HK-2 (cell line): ENCODE data around the gene CBLIF.
"Not testable (repeated sequence)": the region's sequence is repeated elsewhere in the genome, so short reads cannot be mapped to it uniquely, and the experiment has no call there.

ENCODE experiments used
- DNase-seq: peaks from one replicate; pipeline ENCODE4 v3.0.0-alpha.2; 2018; ENCODE audit not compliant: unreplicated experiment

CBLIF gene

DNA sequence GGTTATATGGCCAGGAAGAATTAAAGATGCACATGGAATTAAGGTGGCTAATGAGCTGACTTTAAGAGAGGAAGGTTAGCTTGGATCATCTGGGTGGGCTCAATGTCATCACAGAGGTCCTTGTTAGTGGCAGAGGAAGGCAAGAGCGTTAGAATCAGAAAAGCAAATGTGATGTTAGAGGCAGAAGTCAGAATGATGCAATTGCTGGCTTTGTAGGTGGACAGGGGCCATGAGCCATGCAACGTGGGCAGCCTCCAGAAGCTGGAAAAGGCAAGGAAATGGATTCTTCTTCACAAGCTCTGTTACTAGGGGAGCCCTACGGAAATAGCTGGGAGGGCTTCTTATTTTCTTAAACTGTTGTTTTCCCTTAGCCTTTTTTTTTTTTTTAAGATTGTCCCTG is 2.3 kb upstream of the CBLIF start:
- DNase-seq = no peak

DNA sequence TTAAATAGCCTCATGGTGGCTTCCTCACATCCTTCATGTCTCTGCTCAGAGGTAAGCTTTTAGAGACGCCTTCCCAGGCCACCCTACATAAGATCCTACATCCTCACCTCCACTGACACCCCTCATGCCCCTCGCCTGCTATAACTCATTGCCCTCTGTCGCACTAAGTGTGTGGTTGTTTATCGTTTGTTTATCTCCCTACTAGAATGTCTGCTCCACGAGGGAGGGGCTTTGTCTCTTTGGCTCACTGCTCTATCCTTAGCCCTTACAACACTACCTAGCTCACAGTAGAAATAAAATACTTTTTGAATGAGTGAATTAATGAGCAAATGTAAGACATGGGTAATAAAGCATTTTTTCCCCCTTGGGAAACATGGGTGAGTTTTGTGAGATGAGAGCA is 1.3 kb upstream of the CBLIF start:
- no peak for DNase-seq

DNA sequence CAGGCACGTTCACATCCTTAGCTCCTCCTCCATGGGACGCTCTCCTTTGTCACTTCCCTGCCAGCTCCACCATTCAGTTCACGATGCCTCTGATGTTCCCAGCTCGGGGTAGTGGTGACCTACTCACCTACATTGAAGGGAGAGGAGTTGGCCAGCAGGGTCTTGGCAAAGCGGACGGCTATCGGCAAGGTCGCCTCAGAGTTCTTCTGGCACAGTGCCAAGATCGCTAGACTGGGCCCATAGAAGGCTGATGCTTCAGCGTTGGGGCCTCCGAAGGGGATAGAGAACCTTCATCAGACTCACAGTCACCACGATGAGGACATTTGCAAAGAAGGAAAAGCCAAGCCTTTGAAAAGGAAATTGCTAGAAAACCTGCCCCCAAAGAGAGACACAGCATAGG is 3.0 kb downstream of the CBLIF start:
- DNase-seq = no peak

DNA sequence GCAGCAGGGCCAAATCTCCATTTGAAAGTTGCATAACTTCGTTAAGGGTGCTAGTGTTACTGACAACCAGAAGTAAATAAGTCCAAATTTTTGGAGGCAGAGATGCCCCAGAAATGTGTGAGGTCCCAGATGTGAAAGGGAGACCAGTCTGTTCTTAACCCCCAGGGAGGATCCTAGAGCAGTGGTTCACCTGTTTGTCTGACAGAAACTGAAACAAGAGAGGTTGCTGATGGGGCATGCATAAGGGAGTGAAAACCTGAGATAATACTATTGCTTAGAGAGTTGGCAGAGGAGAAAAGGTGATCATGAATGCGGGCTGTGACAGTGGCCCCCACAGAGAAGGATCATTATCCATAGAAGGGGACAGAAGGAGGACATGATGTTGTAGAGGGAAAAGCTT is 3.8 kb downstream of the CBLIF start:
- DNase-seq = no peak

DNA sequence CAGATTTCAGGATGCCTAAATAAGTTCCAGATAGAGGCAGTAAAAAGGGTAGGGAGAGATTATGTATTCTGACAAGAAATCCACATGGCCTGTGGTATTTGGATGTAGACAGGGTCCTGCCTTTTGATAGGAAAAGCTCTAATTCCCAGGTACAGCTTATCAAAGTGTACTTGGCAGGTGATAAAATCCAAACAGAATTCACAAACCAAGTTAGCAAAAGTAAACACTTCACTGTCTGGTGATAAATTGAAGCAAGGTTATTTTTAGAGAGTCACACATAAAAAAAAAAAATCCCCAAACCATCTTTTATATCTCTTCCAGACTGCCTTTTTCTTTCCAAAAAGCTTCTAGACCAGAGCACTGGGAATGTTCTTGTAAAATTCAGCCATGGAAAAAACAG is 5.7 kb downstream of the CBLIF start:
- no peak for DNase-seq

DNA sequence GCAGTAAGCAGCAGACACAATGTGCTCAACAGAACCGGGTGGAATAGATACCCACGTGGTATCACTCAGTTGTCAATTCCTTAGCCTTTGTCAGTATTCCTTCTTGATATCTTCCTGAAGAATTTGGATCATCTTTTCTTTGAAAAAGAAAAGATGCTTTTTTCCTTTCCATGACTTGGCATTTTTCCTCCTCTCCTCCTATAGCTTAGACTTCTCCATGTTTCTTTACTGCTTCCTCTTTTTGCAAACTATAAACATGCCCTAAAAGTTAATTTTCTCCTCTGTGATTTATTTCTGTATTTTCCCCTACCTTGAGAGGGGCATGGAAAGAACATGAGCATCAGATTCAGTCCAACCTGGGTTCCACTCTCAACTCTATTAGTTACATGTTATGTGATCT is 11.7 kb downstream of the CBLIF start:
- no peak for DNase-seq

DNA sequence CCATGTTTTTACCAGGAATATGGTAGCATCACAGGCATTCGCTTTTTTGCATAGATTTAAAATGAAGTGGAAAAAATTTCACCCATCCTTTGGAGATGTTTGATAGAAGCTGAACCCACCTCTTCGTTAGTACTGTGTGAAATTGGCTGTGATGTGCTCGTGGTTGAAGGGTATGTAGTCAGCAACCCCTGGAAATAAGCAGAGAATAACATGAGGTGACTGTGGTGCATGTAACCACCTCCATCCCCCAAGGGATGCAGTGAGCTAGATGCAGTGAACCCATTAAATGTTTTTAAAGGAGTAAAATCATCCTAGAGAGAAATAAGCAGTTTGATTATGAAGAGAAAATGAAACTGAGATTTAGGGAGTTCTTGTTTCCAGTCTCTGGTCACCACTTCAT is 15.9 kb downstream of the CBLIF start:
- no peak for DNase-seq

DNA sequence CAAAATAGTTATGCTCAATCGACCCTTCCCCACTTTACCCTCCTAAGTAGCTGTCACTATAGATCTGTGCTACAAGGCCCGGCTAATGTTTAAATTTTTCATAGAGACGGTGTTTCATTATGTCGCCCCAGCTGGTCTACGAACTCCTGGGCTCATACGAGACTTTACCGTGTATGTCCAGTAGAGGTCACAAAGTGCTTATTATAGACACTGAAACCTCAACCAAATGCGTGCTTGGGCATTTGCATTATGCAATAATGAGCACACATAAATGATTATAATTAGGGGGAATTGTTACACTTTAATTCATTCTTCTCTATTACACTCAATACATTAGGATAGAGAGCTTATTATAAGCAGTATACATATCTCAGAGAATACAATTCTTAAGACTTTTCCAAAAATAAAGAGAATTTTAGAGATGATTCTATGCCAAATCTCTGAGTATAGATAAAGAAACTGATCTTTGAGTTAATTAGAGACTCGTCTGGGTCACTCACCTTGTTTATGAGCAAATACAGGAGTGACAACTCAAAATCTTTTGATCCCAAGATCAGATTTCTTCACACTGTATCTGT is 22.2 kb downstream of the CBLIF start:
- DNase-seq = no peak

DNA sequence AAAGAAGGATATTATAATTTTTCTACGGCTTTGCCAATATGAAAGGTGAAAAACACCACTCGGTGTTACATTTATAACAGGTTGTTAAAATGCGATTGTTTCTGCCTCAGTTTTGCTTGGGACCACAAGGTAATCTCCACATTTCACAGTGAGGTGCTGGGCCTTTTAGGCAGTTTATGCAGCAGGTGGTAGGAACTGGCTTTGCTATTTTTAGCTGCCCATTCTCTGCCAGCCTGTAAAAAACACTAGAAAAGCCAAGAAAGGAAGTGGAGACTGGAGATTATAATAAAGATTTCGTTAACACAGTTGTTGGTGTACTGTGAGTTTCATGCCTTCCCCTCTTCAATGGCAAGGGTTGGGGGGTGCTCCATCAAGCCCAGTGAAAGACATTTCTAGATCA is 26.7 kb downstream of the CBLIF start:
- DNase-seq = no peak

DNA sequence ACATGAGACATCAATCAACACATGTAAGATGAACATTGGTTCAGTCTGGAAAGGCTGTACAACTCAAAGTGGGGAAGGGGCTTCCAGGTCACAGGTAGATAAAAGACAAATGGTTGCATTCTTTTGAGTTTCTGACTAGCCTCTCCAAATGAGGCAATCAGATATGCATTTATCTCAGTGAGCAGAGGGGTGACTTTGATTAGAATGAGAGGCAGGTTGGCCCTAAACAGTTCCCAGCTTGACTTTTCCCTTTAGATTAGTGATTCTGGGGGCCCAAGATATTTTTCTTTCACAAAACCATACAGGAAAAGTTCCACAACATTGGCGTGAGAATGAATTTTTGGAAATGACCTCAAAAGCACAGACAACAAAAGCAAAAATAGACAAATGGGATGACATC is 28.9 kb downstream of the CBLIF start:
- not testable (repeated sequence) for DNase-seq

DNA sequence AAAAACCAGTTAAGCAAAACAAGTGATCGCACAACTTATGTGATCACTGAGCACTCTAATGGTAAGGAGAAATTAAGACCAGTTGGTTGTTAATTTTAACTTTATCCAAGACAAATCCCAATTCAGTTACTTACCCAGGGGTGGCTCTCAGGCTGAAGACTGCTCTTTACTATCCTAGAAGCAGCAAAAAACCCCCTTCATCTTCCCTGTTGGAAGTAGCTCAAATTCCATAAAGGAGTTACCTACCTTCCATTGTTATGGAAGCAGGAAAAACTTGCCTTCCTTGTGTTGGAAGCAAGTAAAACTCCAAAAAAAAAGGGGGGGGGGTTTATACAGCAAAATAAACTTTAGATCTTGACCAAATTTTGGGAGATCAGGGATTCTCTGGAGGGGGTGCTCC is 29.5 kb downstream of the CBLIF start:
- no peak for DNase-seq

DNA sequence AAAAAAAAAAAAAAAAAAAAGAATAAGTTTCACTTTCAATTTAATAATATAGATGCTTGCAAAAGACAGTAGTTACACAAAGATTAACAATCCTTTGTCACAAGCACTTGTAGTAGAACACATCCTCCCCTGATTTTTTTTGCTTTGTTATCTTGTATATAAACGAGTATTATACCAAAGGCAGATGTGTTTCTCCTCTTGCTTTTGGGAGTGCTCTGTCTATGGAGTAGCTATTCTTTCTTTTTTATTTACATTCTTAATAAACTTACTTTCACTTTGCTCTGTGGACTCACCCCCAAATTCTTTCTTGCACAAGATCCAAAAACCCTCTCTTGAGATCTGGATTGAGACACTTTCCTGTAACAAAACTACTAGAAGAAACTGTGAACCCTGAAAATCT is 31.3 kb downstream of the CBLIF start:
- DNase-seq = no peak

DNA sequence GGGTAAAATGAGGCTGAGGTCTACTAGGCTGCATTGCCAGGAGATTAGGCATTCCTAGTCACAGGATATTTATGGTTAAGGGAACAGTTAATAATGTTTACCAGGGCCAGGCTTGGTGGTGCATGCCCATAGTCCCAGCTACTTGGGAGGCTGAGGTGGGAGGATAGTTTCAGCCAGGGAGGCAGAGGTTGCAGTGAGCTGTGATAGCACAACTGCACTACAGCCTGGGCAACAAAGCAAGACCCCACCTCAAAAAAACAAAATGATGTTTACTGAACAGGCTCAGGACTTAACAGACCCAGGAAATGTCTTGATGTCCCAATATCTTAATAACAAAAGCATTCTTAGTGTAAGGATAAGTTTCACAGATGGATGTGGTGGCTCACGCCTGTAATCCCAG is 31.9 kb downstream of the CBLIF start:
- DNase-seq = no peak

DNA sequence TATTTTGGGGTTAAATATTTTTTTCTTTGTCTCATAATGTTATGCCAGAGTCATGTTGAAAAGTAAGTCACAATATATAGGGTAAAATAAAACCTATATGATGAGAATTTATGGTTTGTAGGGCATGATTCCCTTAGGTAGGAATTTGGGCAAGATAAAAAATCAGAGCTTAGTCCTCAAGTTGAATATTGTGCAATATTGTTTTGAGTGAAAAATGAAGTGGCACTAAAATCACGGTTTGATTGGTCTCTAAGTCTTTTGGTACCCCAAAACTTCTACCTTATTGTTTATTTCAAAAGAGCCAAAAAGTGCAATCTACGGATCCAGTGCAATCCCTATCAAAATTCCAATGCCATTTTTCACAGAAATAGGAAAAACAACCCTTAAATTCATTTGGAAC is 33.1 kb downstream of the CBLIF start:
- no peak for DNase-seq

DNA sequence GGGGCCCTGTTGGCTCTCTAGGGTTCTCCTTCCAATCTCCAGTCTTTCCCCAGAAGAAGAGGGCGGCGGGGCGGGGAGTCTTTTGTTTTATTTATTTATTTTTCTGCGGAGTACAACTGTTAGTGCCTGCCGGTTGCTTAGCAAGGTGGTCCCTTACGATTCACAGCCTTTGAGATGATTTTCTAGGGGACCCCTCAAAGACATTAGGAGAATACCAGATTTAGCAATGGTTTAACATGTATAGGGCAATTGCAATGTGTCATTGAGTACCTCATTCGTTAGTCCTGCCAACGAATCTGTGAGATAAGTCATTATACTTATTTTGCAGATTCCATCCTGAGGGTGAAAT is 34.4 kb downstream of the CBLIF start:
- no peak for DNase-seq

DNA sequence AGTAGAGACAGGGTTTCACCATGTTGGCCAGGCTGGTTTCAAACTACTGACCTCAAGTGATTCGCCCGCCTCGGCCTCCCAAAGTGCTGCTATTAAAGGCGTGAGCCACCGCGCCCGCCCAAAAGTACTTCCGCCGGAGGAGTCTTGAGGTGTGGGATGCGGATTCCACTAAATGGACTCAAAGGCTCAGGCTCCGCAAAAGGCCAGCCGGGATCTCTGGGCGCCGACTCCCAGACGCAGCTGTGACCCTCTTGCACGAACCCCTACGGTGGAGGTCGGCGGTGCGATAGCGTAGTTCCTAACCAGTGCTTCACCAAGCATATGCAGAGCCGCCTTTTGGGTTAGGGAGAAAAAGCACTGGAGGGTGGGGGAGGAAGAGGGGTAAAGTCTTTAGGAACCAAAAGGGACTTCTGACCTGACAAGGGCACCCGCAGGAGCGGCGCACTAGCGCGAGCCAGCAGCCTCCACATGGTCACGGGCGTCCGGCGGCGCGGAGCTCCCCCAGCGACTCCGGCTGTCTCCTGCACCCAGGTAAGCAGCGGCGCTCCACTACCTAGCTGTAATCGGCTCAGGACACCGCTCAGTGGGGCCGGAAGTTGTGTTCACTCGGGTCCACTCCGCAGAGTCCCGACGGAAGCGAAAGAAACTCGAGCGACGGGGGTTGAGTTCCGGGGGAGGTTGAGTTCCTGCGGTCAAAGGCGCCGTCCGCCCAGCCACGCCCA is 34.9 kb downstream of the CBLIF start, which contains the start of gene MRPL16:
Gene MRPL16, minus strand, starts transcription at position 590 of the 722 bp plus-strand sequence. Its CDS starts 120 bp downstream, at position 470.
- peak; percentile 87 for DNase-seq

DNA sequence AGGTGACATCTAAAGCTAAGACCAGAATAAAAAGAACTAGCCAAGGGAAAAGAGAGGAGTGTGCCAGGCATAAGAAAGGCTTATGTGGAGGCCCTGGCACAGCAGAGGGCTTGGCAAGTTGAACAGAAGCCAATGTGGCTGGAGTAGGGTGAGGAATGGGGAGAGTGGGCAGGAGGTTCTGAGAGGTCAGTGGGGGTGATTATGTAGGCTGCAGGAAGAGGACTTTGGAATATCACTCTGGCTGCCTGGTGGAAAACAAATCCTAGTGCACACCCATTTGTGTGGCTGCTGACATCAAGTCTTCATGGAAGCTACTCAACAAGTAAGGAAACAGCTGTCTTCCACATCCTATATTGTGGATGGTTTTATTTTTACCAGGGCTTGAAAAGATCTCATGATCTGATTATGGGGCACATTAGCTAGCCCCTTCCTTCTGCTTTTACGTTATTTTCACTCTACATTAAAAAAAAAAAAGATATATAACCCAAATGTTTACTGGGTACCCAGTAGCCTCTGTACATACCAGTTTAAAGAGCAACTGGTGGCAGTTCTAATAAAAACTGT is 38.2 kb downstream of the CBLIF start:
- no peak for DNase-seq

DNA sequence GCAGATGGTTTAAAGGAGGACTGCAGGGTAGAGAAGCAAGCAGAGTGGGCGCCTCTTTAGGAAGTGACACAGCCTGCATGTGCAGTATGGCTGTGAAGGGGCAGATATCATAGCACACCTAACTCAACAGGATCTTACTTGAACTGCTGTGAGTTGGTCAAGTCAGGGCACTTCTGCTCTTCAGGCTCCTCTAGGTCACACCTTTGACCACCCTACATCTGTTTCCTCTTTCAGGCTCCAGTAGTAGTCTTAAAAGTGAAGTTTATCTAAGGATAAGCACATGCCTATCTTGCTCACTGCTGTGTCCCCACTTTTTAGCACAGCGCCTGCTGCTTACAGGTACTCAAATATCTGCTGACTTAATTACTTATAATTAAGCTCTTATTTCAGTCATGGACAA is 41.2 kb downstream of the CBLIF start:
- DNase-seq = no peak

DNA sequence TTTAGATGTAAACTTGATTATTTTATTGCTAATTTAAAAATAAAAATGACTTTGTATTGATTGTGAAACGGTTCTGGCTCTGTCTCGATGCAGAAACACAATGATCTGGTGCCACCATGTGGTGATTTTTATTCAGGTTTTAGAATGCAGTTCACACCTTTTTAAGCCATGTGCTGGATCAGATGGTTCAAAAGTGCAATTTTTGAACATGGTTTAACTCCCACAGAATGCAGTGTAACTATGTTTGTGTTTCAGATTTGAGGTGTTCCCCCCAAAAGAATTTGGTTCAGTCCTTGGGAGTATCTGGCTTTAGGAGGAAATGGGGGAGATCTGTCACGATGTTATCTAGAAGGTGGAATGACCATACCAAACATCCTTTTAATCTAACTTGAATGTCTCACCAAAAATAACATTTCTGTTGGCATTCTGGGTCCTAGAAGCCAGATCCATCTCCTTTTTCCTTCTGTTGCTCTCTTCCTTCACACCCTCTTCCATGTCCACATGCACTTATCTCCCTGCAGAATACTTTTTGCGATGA is 42.6 kb downstream of the CBLIF start:
- no peak for DNase-seq

DNA sequence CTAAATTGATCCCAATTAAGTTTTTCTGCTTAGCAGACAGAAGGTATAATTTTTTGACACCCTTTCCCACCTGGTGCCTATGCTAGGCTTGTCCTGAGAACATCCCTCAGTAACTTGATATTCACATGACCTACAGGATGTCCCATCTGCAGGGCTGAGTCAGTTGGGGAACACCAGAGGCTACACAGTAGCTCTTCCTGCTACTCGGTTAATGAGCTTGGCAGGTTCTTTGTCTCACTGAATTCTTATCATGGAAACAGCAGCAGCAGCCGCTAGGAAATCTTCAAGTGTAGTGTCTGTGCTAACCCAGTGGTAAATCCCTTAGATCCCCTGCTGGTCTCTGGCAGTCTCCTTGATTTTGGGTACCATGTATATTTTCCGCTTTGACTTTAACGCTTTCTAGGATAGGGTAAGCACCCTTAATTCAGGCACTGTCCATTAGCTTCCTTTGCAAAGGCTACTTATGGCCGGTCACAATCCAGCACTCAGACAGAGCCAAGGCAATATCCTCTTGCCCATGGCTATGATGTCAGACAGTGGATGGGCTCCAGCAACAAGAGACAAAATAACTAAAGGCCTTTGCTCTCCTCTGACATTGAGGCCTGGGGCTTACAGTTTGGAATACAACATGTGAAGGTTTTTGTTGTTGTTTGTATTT is 43.2 kb downstream of the CBLIF start:
- DNase-seq = no peak

DNA sequence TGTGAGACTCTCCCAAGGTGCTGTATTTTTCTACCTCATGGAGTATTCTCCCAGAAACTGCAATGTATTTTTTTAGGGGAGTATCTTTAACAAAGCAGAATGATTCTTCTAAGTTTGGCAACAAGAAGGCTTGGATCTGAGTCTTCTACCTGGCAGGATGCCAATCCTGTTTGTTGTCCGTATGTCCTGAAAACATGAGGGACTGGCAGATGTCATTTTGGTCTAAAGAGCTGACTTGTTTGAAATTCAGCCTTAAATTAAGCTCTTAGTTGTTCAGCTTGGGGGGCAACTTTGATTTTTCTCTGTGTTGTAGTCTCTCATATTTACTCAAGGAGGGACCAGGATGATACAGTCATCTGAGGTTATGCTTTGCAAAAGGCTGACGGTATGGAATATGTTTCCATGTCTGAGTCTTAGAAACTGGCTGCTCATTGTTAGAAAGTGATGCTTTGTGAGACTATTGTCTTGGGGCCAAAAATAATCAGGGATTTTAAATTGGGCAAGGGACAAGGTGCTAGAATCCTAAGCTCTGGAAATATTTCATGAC is 44.1 kb downstream of the CBLIF start:
- DNase-seq = no peak

DNA sequence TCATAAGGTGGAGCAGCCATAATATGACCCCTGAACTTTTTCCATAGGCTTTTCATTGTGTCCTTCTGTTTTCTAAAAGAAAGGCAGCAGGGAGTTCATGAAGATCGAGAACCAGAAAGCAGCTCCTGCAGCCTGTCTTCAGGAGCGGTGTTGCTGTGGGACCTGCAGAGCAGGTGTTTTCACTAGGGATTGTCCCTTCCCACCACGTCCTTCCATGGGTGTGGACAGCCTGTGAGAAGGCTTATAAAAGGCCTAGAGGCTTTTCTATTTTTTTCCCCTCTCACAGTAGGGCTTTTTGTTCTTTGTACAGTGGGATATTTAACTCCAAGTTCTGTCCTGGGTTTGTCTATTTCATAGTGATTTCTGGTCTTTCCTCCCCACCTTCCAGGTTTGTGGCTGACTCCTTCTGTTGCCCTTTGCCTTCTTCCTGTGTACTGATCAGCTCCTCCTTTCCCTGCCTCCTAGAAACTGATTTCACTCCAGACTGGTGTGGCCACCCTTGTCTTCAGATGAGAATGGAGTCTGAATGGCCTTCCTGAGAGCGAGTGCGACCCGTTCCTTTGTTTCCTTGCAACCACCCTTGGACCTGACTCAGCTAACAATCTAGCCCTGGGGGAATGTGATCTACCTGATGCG is 44.8 kb downstream of the CBLIF start:
- DNase-seq = no peak
